Dermis microvascular lymphatic vessel endothelial cell (primary cell): Measurements from ENCODE around the gene TAP1. TPM values are rescaled to one million over a fixed set of nuclear protein-coding genes. Genes with fewer than 3 reads are reported as not detected.

Experiments used
- DNase-seq, 2 donors: peaks; one replicate each; pipeline versions ENCODE4 v3.0.0 to v3.0.0-alpha.2; 2010; ENCODE audit warnings: low read depth in 2 of 2
- total RNA-seq: library from RNA; depleted of rRNA; stranded (reverse); fragments of >200 nt; gene quantifications from 2 replicates; pipeline ENCODE4 v1.2.1, GENCODE V29; 2014

Gene TAP1
- total RNA-seq, 1 donor from 2014 or later: 40.7 TPM

- DNase-seq: no peak
Observed at GRCh38 chr6:32842021-32842650, 11.4 kb downstream of the TAP1 start.

- no peak for DNase-seq
Observed at GRCh38 chr6:32840604-32841246, 12.8 kb downstream of the TAP1 start.

GRCh38 chr6:32839356-32839755 is 14.1 kb downstream of the TAP1 start:
- DNase-seq: no peak

- peak; percentile 81 to 93 for DNase-seq
Observed at GRCh38 chr6:32838114-32838958, 15.2 kb downstream of the TAP1 start, which contains the start of gene TAP2. Gene TAP2 (minus strand): TSS chr6:32838739. CDS start chr6:32838233, 506 bp downstream.

- DNase-seq: no peak
Observed at GRCh38 chr6:32837651-32838113, 15.8 kb downstream of the TAP1 start.

- no peak for DNase-seq
Observed at GRCh38 chr6:32836873-32837272, 16.6 kb downstream of the TAP1 start.

- DNase-seq: no peak
Observed at GRCh38 chr6:32835167-32835893, 18.2 kb downstream of the TAP1 start.

GRCh38 chr6:32833664-32834063 is 19.8 kb downstream of the TAP1 start:
- DNase-seq: no peak

- DNase-seq: no peak
Observed at GRCh38 chr6:32832535-32832934, 21.0 kb downstream of the TAP1 start.

- no peak for DNase-seq
Observed at GRCh38 chr6:32830936-32831335, 22.6 kb downstream of the TAP1 start.

GRCh38 chr6:32830017-32830416 is 23.5 kb downstream of the TAP1 start:
- no peak for DNase-seq

GRCh38 chr6:32829495-32829894 is 24.0 kb downstream of the TAP1 start:
- DNase-seq: no peak

GRCh38 chr6:32827025-32827424 is 26.5 kb downstream of the TAP1 start:
- no peak for DNase-seq

- DNase-seq: peak in 1 of 2 donors; percentile 42
Observed at GRCh38 chr6:32825966-32826365, 27.5 kb downstream of the TAP1 start.

- no peak for DNase-seq
Observed at GRCh38 chr6:32819729-32820128, 33.8 kb downstream of the TAP1 start.

- no peak for DNase-seq
Observed at GRCh38 chr6:32818867-32819266, 34.6 kb downstream of the TAP1 start.

- DNase-seq: peak; percentile 41 to 62
Observed at GRCh38 chr6:32816746-32817204, 36.7 kb downstream of the TAP1 start, which contains the start of gene HLA-DOB. Gene HLA-DOB (minus strand): TSS chr6:32817002. CDS start chr6:32816951, 51 bp downstream.

GRCh38 chr6:32815996-32816395 is 37.5 kb downstream of the TAP1 start:
- no peak for DNase-seq

GRCh38 chr6:32815115-32815514 is 38.4 kb downstream of the TAP1 start:
- DNase-seq: no peak

GRCh38 chr6:32814145-32814544 is 39.4 kb downstream of the TAP1 start:
- DNase-seq: no peak

GRCh38 chr6:32809171-32809570 is 44.3 kb downstream of the TAP1 start:
- no peak for DNase-seq
